ENCODE data around the gene OLA1.

OLA1 gene

GRCh38 chr2:174184915-174185314, 63.4 kb downstream of the OLA1 start:
- in situ Hi-C loops (cut with MboI; ENCODE audit: low pct_unique_long_range_greater_than_20kb, low sequenced_read_pairs) = no loop called here
- DNase-seq = no peak

- in situ Hi-C loops (cut with MboI; ENCODE audit: low pct_unique_long_range_greater_than_20kb, low sequenced_read_pairs) = no loop called here
- DNase-seq = no peak
Measured at GRCh38 chr2:174184504-174184903, 63.8 kb downstream of the OLA1 start.

DNA sequence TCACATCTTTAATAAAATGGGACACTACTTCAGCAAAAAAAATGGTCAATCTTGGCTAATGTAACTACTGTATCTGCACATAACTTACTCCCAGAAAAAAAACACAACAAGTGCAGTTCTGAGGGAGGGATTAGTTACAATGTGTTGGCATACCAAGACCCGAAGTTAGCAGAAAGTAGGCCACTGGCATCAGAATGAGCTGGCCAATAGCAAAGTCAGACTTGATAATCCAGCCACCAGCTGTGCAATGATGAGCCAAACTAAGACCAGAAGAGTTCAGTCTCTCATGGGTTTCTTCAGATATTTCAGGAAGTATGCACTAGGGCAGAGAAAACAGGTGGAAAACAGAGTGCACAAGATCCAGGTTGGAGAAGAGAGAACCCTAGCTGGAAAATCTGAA, 65.3 kb downstream of the OLA1 start:
- no peak for DNase-seq
- in situ Hi-C loops (cut with MboI; ENCODE audit: low pct_unique_long_range_greater_than_20kb, low sequenced_read_pairs) = no loop called here

DNA sequence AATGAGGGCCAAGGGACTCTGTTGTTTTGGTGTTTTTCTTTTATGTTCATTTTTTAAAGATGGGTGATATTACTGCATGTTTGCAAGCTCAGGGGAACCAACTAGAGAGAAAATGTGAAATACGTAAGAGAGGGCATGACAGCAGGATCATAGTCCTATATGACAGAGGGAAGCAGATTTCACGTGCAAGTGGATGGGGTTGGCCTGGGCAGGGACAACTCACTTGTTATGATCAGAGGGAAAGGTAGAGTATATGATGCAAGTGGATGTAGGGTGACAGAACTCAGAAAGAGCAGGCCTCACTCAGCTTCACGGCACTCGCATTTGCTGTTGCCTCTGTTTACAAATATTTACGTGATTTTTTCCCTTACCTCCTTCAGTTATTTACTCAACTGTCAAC, 67.0 kb downstream of the OLA1 start:
- no peak for DNase-seq
- in situ Hi-C loops (cut with MboI; ENCODE audit: low pct_unique_long_range_greater_than_20kb, low sequenced_read_pairs) = no loop called here

GRCh38 chr2:174180726-174181236, 67.6 kb downstream of the OLA1 start:
- in situ Hi-C loops (cut with MboI; ENCODE audit: low pct_unique_long_range_greater_than_20kb, low sequenced_read_pairs) = no loop called here
- DNase-seq = no peak

DNA sequence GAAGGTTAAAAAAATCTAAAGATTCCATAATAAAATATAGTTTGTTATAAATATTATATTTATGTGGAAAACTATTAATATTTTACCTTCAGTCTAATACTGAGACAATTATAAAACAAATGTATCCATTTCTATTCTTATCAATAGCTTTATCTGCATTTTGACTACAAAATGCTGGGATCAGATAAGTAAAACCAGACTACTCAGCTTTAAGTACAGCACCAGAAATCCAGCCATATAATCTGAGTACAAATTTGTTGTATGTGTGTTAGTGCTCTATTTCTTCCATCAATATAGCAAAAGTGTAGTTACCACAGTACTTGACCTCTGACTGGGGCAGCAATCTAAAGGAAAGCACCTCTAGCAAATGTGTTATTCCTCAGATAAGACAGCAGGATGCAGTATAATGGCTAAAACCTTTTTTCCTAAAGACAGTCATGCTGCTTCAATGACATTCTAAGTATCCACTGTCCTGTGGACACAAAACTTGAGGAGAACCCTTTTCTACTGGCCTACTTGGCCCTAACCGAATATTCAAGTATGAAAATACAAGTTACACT, 68.1 kb downstream of the OLA1 start:
- in situ Hi-C loops (cut with MboI; ENCODE audit: low pct_unique_long_range_greater_than_20kb, low sequenced_read_pairs) = no loop called here
- DNase-seq = peak; percentile 17

DNA sequence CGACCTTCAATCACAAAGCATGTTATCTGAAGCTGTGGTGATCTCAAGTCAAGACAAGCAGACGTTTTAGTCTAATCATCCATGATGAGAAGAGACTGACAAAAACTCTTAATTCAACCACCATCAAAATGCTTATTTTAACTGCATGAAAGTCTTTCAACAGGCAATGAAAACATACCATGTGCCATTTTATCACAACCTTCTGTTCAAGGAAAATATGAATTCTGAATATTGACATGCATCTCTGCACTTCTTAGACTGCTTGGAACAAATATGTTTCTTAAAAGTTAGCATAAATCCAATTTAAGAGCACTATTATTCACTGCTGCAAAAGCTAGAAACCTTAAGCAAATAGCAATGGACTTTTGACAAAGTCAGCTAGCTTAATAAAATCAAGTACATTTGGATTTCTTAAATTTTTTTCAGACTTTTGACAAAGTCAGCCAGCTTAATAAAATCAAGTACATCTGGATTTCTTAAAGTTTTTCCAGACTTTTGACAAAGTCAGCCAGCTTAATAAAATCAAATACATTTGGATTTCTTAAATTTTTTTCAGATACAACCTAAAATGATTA, 70.9 kb downstream of the OLA1 start:
- in situ Hi-C loops (cut with MboI; ENCODE audit: low pct_unique_long_range_greater_than_20kb, low sequenced_read_pairs) = no loop called here
- DNase-seq = no peak

DNA sequence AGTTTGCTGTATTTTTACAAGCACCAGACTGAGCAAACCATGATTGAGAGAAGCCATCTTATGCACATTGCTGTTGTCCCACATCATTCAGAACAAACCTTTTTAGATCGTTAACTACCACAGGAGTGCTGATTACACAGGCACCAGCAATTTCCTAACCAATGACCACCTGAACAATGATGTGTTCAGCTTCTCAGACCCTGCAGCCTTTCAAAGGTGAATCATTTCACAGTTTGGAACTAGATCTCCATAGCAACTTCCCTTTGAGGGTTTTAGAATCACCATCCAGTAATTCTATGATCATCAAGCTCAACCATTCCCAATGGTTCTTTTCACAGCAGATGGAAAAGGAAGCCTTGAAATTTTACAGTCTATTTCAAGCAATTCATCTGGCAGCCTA, 71.4 kb downstream of the OLA1 start:
- DNase-seq = no peak
- in situ Hi-C loops (cut with MboI; ENCODE audit: low pct_unique_long_range_greater_than_20kb, low sequenced_read_pairs) = no loop called here

GRCh38 chr2:174174741-174175140, 73.6 kb downstream of the OLA1 start:
- no peak for DNase-seq

DNA sequence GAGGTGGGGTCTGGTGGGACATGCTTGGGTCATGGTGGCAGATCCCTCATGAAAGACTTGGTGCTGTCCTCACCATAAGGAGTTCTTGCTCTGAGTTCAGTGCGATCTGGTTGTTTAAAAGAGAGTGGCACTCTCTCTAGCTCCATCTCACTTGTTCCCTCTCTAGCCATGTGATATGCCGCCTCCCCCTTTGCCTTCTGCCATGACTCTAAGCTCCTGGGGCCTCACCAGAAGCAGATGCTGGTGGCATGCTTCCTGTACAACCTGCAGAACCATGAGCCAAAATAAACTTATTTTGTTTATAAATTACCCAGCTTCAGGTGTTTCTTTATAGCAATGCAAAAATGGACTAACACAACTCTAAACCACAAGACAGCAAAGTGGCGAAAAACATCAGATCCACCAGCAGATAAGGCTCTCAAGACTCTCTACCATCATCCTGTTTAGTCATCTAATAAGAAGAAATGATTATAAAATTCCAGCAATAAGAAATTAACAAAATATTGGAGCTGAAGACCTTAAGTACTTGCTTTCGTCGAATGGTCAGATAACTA, 75.5 kb downstream of the OLA1 start:
- DNase-seq = no peak
- in situ Hi-C loops (cut with MboI; ENCODE audit: low pct_unique_long_range_greater_than_20kb, low sequenced_read_pairs) = no loop called here

More at GRCh38 chr2:174174741-174175140, 73.6 kb downstream of the OLA1 start:
- in situ Hi-C loops (cut with MboI; ENCODE audit: low pct_unique_long_range_greater_than_20kb, low sequenced_read_pairs) = no loop called here

DNA sequence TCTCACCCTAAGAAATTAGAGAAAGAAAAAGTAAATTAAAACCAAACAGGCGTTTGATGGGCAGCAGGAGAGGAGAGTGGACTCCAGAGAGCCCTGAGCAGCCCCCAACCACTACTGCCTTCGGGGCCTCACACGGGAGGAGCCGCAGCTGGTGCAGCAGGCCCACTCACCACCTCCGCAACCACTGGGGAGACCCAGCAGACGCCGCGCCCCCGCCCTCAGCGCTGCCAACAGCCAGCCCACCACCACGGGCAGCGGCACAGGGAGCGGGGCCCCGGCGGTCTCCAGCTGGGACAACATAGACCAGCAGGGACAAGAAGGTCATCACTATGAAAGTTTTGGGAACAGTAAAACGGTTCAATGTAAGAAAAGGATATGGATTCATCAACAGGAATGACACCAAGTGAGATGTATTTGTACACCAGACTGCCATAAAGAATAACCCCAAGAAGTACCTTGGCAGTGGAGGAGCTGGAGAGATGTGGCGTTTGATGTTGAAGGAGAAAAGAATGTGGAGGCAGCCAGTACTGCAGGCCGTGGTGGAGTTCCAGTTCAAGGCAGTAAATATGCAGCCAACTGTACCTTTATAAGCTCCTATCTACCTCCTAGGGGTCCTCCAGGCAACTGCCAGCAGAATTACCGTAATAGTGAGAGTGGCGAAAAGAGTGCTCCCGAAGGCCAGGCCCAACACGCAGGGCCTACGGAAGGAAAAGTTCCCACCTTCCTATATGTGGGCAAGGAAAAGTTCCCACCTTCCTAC, 76.5 kb downstream of the OLA1 start:
- in situ Hi-C loops (cut with MboI; ENCODE audit: low pct_unique_long_range_greater_than_20kb, low sequenced_read_pairs) = no loop called here
- DNase-seq = no peak

DNA sequence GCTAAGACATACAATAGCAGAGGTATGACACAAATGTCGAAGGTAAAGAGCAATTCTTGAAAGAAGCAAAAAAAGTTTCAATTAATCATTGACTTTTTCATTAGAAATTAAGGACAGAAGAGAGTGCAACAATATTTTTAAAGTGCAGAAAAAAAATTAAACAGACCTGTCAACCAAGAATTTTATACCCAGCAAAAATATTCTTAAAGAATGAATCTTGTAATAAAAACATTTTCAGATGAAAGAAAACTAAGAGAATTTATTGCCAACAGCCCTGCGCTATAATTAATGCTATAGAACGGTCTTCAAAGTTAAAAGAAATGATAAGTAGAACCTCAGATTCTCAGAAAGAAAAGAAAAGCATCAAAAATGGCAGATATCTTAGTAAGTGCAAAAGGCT, 79.0 kb downstream of the OLA1 start:
- no peak for DNase-seq
- in situ Hi-C loops (cut with MboI; ENCODE audit: low pct_unique_long_range_greater_than_20kb, low sequenced_read_pairs) = no loop called here

- in situ Hi-C loops (cut with MboI; ENCODE audit: low pct_unique_long_range_greater_than_20kb, low sequenced_read_pairs) = no loop called here
- no peak for DNase-seq
Measured at GRCh38 chr2:174166261-174166660, 82.1 kb downstream of the OLA1 start.

GRCh38 chr2:174161490-174161889, 86.8 kb downstream of the OLA1 start:
- in situ Hi-C loops (cut with MboI; ENCODE audit: low pct_unique_long_range_greater_than_20kb, low sequenced_read_pairs) = no loop called here
- no peak for DNase-seq

GRCh38 chr2:174158003-174158402, 90.3 kb downstream of the OLA1 start:
- peak; percentile 60 for DNase-seq

GRCh38 chr2:174157053-174157452, 91.3 kb downstream of the OLA1 start:
- in situ Hi-C loops (cut with MboI; ENCODE audit: low pct_unique_long_range_greater_than_20kb, low sequenced_read_pairs) = no loop called here
- no peak for DNase-seq

More at GRCh38 chr2:174158003-174158402, 90.3 kb downstream of the OLA1 start:
- in situ Hi-C loops (cut with MboI; ENCODE audit: low pct_unique_long_range_greater_than_20kb, low sequenced_read_pairs) = no loop called here

DNA sequence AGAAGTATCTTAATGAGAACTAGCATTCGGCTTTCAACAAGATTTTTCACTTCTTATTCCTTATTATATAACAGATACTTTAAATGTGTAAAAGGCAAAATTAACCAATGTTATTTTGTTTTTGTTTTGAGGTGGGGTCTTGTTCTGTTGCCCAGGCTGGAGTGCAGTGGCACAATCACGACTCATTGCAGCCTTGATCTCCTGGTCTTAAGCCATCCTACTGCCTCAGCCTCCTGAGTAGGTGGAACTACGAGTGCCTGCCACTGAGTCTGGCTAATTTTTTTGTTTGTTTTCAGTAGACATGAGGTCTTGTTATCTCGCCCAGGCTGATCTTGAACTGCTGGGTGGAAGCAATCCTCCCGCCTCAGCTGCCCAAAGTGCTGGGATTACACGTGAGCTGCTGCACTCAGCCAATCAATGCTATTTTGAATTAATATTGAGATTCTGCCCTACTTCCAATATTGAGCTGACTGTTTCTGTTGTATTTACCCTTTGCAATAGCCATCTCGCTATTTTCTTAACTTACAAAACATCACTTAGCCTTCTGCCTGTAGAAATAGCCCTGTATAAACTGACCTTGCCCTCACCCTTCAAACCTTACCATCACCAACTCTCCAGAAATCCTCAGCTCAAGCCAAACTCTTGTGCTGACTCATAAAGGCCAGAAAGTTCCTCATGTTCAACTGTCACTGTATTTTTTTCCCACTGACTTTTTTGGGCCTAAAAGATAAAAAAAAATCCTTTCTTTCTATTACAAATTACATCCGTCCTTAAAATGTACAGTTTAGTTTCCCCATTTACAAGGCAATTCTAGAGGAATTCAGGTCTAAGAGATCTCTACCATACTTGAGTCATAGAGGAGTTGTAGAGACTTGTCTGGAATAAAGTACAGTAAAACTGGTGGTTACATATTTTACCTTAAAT, 94.3 kb downstream of the OLA1 start:
- no peak for DNase-seq
- in situ Hi-C loops (cut with MboI; ENCODE audit: low pct_unique_long_range_greater_than_20kb, low sequenced_read_pairs) = no loop called here

DNA sequence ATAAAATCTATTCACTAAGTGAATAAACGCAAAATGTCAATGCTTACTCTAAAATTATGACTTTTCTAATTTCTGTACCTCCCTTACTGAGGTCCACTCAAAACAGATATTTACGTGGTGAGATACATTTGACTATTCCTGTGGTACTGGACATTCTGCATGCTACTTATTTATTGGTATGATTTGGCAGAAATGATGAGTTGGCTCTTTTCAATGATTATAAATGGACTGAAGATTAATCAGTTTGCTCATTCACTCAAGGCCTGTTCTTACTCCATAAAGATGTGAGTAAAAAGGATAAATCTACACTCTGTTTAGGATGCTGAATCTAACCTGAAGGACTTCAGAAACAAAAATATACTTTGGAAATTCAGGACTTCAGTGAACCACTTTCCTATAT, 98.8 kb downstream of the OLA1 start:
- no peak for DNase-seq
- in situ Hi-C loops (cut with MboI; ENCODE audit: low pct_unique_long_range_greater_than_20kb, low sequenced_read_pairs) = no loop called here

DNA sequence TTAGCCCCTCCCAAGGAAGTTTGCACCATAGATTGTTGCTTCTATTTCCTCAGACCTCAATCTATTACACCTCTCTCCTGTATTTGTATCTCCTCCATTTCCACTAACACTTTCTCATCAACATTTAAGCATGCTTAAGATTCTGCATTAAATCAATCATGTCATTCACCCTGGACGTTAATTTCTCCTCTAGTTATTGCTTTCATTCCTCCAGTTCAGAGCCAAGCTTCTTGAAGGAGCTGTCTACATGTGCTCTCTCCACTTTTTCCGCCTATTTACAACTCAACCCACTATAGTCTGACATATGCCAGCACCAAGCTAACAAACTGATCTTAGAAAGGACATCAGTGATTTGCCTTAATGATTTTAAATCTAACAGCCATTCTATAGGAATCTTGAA, 99.5 kb downstream of the OLA1 start:
- in situ Hi-C loops (cut with MboI; ENCODE audit: low pct_unique_long_range_greater_than_20kb, low sequenced_read_pairs) = no loop called here
- no peak for DNase-seq
